ENCODE results near the gene DBF4B. TPM values are rescaled to one million over a fixed set of nuclear protein-coding genes. Genes with fewer than 3 reads are reported as not detected.

The DBF4B gene
- total and polyA plus RNA-seq, 2 of the 13 experiments (the other 11 are each of a cell fraction or from before 2014, with no cell fraction given): 11.7 to 13.2 TPM

DNA sequence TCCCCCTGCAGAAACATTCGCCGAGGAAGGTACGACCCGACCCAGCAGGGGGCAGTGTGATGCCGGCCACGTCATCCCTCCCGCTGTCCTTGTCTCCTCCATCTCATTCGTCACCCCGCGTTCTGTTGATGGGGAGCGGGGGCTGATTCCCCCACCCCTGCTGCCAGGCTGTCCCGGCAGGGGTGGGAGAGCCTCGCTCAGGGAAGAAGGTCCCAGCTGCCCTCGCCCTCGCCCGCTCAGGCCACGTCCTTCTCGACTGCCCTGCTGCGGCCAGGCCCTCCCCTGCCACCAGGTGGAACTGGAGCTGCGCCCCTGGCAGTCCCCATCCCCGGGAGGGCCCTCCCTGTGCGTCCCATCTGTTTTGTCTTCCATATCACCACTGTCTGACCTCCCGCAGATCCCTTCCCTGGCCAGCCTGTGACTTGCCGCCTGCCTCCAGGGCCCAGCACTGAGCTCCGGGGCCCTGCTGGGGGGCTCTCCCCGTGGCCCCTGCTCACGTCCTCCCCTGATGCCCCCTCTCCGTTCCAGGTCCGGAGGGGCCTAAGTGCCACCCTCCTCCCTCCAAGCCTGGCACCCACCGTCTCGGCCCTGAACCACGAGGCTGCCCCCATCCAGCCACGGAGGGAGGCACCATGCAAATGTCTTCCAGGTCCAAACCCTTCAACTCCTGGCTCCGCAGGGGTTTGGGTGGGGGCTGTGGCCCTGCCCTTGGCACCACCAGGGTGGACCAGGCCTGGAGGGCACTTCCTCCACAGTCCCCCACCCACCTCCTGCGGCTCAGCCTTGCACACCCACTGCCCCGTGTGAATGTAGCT lies 71.0 kb downstream of the DBF4B start (continued):
- TF ChIP-seq HNF1B (CRISPR knock-in tag; IDR thresholded peaks at IDR 0.05) (peak; percentile 20; the same call in 1 of the 2 replicates), ZNF607 (CRISPR knock-in tag; IDR thresholded peaks at IDR 0.05; ENCODE audit: borderline replicate concordance) (peak; percentile 27; the same call in 1 of the 2 replicates), HMGA1 (CRISPR knock-in tag; conservative IDR thresholded peaks at IDR 0.05) (no peak), BCL6 (CRISPR knock-in tag; IDR thresholded peaks at IDR 0.05) (peak; percentile 22; the same call in 1 of the 2 replicates), ZNF660 (CRISPR knock-in tag; IDR thresholded peaks at IDR 0.05; ENCODE audit: borderline replicate concordance, low read depth) (no peak), PCBP2 (optimal IDR thresholded peaks at IDR 0.05; ENCODE audit: low read depth, low read length, poor library complexity, severe bottlenecking) (no peak), DRAP1 (CRISPR knock-in tag; IDR thresholded peaks at IDR 0.05) (no peak), MEF2D (CRISPR knock-in tag; IDR thresholded peaks at IDR 0.05) (peak; percentile 54; the same call in 1 of the 2 replicates), BCLAF1 (IDR thresholded peaks at IDR 0.05) (no peak), KAT8 (CRISPR knock-in tag; IDR thresholded peaks at IDR 0.05) (0 out of 2 replicates have a peak, but pooled peaks have one; percentile 35), TCF7 (IDR thresholded peaks at IDR 0.05; ENCODE audit: low read depth) (no peak), KDM2A (CRISPR knock-in tag; IDR thresholded peaks at IDR 0.05; ENCODE audit: borderline replicate concordance, low read depth) (peak; percentile 82), ZBTB39 (CRISPR knock-in tag; IDR thresholded peaks at IDR 0.05) (0 out of 2 replicates have a peak, but pooled peaks have one; percentile 24), ZNF30 (CRISPR knock-in tag; IDR thresholded peaks at IDR 0.05) (no peak)
- TF ChIP-seq, protein P1, sequence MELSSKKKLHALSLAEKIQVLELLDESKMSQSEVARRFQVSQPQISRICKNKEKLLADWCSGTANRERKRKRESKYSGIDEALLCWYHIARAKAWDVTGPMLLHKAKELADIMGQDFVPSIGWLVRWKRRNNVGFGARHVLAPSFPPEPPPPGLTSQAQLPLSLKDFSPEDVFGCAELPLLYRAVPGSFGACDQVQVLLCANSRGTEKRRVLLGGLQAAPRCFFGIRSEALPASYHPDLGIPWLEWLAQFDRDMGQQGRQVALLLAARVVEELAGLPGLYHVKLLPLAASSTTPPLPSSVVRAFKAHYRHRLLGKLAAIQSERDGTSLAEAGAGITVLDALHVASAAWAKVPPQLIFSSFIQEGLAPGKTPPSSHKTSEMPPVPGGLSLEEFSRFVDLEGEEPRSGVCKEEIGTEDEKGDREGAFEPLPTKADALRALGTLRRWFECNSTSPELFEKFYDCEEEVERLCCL (CRISPR knock-in tag; IDR thresholded peaks at IDR 0.05; ENCODE audit: borderline replicate concordance): no peak
- TF ChIP-seq, protein P2, sequence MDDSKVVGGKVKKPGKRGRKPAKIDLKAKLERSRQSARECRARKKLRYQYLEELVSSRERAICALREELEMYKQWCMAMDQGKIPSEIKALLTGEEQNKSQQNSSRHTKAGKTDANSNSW (CRISPR knock-in tag; IDR thresholded peaks at IDR 0.05; ENCODE audit: borderline replicate concordance): no peak

Measured in HepG2 (cell line).